CMK (cell line): Measurements from ENCODE around the gene SQSTM1.

Experiments
- DNase-seq: peaks from one replicate; pipeline ENCODE4 v3.0.0-alpha.2; 2010; ENCODE audit warnings: low read depth

SQSTM1 gene

GRCh38 chr5:179806250-179807048 lies 14.3 kb upstream of the SQSTM1 start, which contains the start of gene MGAT4B:
TSS of gene MGAT4B (minus strand) at chr5:179806866. CDS start at chr5:179806583, 283 bp downstream.
- no peak for DNase-seq

- DNase-seq: no peak
These were observed 8.4 kb upstream of the SQSTM1 start for GRCh38 chr5:179812135-179812825.

GRCh38 chr5:179812997-179813607 lies 7.6 kb upstream of the SQSTM1 start:
- DNase-seq: no peak

GRCh38 chr5:179814090-179814489 lies 6.6 kb upstream of the SQSTM1 start:
- no peak for DNase-seq

GRCh38 chr5:179815491-179816249 lies 5.0 kb upstream of the SQSTM1 start:
- DNase-seq: no peak

- no peak for DNase-seq
These were observed 4.3 kb upstream of the SQSTM1 start for GRCh38 chr5:179816401-179816795.

GRCh38 chr5:179816796-179817469 lies 3.8 kb upstream of the SQSTM1 start:
- DNase-seq: no peak

GRCh38 chr5:179817470-179817840 lies 3.2 kb upstream of the SQSTM1 start:
- no peak for DNase-seq

- DNase-seq: no peak
These were observed 2.6 kb upstream of the SQSTM1 start for GRCh38 chr5:179817890-179818745.

- DNase-seq: peak; percentile 86
These were observed 1.9 kb upstream of the SQSTM1 start for GRCh38 chr5:179818746-179819295.

- DNase-seq: no peak
These were observed 1.2 kb upstream of the SQSTM1 start for GRCh38 chr5:179819296-179820126.

- DNase-seq: no peak
These were observed 600 bp upstream of the SQSTM1 start for GRCh38 chr5:179820127-179820482.

- no peak for DNase-seq
These were observed 773 bp downstream of the SQSTM1 start for GRCh38 chr5:179821298-179822058.

GRCh38 chr5:179822059-179822432 lies 1.3 kb downstream of the SQSTM1 start:
- DNase-seq: no peak

- no peak for DNase-seq
These were observed 1.8 kb downstream of the SQSTM1 start for GRCh38 chr5:179822444-179822990.

- no peak for DNase-seq
These were observed 3.4 kb downstream of the SQSTM1 start for GRCh38 chr5:179823937-179824744.

GRCh38 chr5:179824745-179825112 lies 4.0 kb downstream of the SQSTM1 start:
- no peak for DNase-seq
